Measurements from ENCODE around the gene DCLK1. TPM values are rescaled to one million over a fixed set of nuclear protein-coding genes. Genes with fewer than 3 reads are reported as not detected.

DCLK1 gene
- total and polyA plus RNA-seq, 10 of the 15 experiments (the other 5 are each of a cell fraction or from before 2014, with no cell fraction given): not detected

GRCh38 chr13:36107521-36107920 is 23.7 kb downstream of the DCLK1 start (continued):
- TF ChIP-seq NRF1 (conservative IDR thresholded peaks at IDR 0.05; ENCODE audit: low read depth, low read length) (no peak), SP1 (IDR thresholded peaks at IDR 0.05; ENCODE audit: low read depth, low read length) (no peak), MEF2A (IDR thresholded peaks at IDR 0.05; ENCODE audit: insufficient read depth, low read depth, low read length) (no peak), ESRRA (IDR thresholded peaks at IDR 0.05; ENCODE audit: low read length) (no peak), IKZF1 (conservative IDR thresholded peaks at IDR 0.05) (no peak), RELA (IDR thresholded peaks at IDR 0.05; ENCODE audit: borderline replicate concordance, partially characterized antibody) (no peak)

GRCh38 chr13:36105726-36106125 is 25.5 kb downstream of the DCLK1 start:
- Histone ChIP-seq H3K4me1 (ENCODE audit: control insufficient read depth, insufficient read depth, low read length) (no peaks in the 10 kb centered on the region), H3K79me2 (ENCODE audit: control insufficient read depth, insufficient read depth, low read length) (no peaks in the 10 kb centered on the region), H4K20me1 (ENCODE audit: control insufficient read depth, insufficient read depth) (no peaks in the 10 kb centered on the region), H3K27me3 (replicated peaks in 1 of 2; ENCODE audit: control insufficient read depth in 2 of 2, insufficient read depth in 2 of 2, low read length in 1 of 2) (no peaks in the 10 kb centered on the region), H3K9ac (ENCODE audit: control insufficient read depth, insufficient read depth, low read length) (no peak overlapping the region), H3K9me3 (replicated peaks; ENCODE audit: control insufficient read depth, insufficient read depth, low read length) (no peaks in the 10 kb centered on the region; the same call in 2 of the 3 replicates), H3K4me3 (no peak overlapping the region), H3K36me3 (ENCODE audit: control insufficient read depth in 2 of 2, insufficient read depth in 2 of 2, low read length in 1 of 2) (no peaks in the 10 kb centered on the region), H3K27ac (ENCODE audit: control insufficient read depth, insufficient read depth) (no peak overlapping the region), H2AFZ (ENCODE audit: control insufficient read depth, low read depth, low read length) (no peak overlapping the region), H3K4me2 (ENCODE audit: control insufficient read depth, insufficient read depth) (no peak overlapping the region)
- ChIA-PET RAD21 (ENCODE audit: unreplicated experiment) (interaction anchor here (1.2 kb wide), 1 partner anchor 8 kb away, joined by 3 read pairs; no protein-coding TSS in a partner anchor), SMC1A (ENCODE audit: uncharacterized antibody, unreplicated experiment) (no interaction called here), POLR2A (no interaction called here), CTCF (no interaction called here)
- no TSS peak for BruUV-seq (replicated peaks)
- in situ Hi-C loops (cut with MboI): no loop called here
- FAIRE-seq (no peak), ATAC-seq (no peak), DNase-seq (ENCODE audit: low read depth, low spot score) (no peak)
- WGBS (ENCODE audit: insufficient coverage, insufficient replicate concordance, low lambda C conversion rate, missing lambda C conversion rate): 1% methylated on average over 3 of the region's 3 CpGs
- intact Hi-C loops (cut with micrococcal nuclease; ENCODE audit: unreplicated experiment): no loop called here
- TF ChIP-seq PAX5 (IDR thresholded peaks at IDR 0.05; ENCODE audit: borderline replicate concordance, low read depth, low read length) (no peak), IRF4 (IDR thresholded peaks at IDR 0.05; ENCODE audit: low read depth, low read length) (no peak), FOXM1 (IDR thresholded peaks at IDR 0.05; ENCODE audit: low read depth, low read length) (no peak), YY1 (IDR thresholded peaks at IDR 0.05; ENCODE audit: low read depth, low read length) (no peak), MXI1 (IDR thresholded peaks at IDR 0.05; ENCODE audit: low read depth, low read length) (no peak), PBX3 (IDR thresholded peaks at IDR 0.05; ENCODE audit: insufficient replicate concordance, low read depth, low read length) (no peak), MLLT1 (IDR thresholded peaks at IDR 0.05) (no peak), YBX1 (IDR thresholded peaks at IDR 0.05) (no peak), TCF7 (IDR thresholded peaks at IDR 0.05; ENCODE audit: borderline replicate concordance) (no peak), ZNF274 (IDR thresholded peaks at IDR 0.05; ENCODE audit: insufficient read depth, insufficient read length) (no peak), GATAD2B (conservative IDR thresholded peaks at IDR 0.05; ENCODE audit: low read depth) (no peak), STAT3 (IDR thresholded peaks at IDR 0.05; ENCODE audit: low read depth, low read length) (no peak), ZBTB11 (CRISPR knock-in tag; IDR thresholded peaks at IDR 0.05) (no peak), SREBF2 (IDR thresholded peaks at IDR 0.05; ENCODE audit: low read length) (no peak), ASH2L (IDR thresholded peaks at IDR 0.05; ENCODE audit: borderline replicate concordance, low read depth) (no peak)
